IMR-90 (cell line): ENCODE measurements around the gene MYH3.

Experiments
- BHLHE40 ChIP-seq: fragments of 150-350 bp; IDR thresholded peaks from 2 replicates; pipeline ENCODE4 v1.6.1; 2016; ENCODE audit warnings: mild to moderate bottlenecking, low read depth, low read length
- CTCF ChIP-seq: conservative IDR thresholded peaks from 2 replicates; pipeline ENCODE4 v1.5.1; 2012; ENCODE audit warnings: mild to moderate bottlenecking, low read depth, low read length, improper control_type of control experiment
- RCOR1 ChIP-seq: IDR thresholded peaks from 2 replicates; pipeline ENCODE4 v1.6.1; 2012; ENCODE audit warnings: mild to moderate bottlenecking, low read length, improper control_type of control experiment; ENCODE audit not compliant: insufficient replicate concordance
- RFX5 ChIP-seq: IDR thresholded peaks from 2 replicates; pipeline ENCODE4 v1.8.0; 2012; ENCODE audit warnings: low read depth, mild to moderate bottlenecking, low read length, moderate library complexity

- TF ChIP-seq CTCF (no peak), RCOR1 (no peak), RFX5 (no peak), BHLHE40 (no peak)
Observed at GRCh38 chr17:10633738-10634379, 23.2 kb downstream of the MYH3 start.
